ENCODE data around the gene ADCY7.

GRCh38 chr16:50329446-50330189 is 63.3 kb downstream of the ADCY7 start:
- TF ChIP-seq CTCF (conservative IDR thresholded peaks at IDR 0.05; ENCODE audit: low read depth, low read length) (no peak), EZH2 (IDR thresholded peaks at IDR 0.05; ENCODE audit: low read length, unreplicated experiment) (no peak)
